SK-N-SH treated with all-trans-retinoic acid at 6 μM for 48 hours (cell line): Measurements from ENCODE around the gene DCT.

Experiments
- ATAC-seq: fragments of 200-7000 bp; cut with Tn5 transposase; 3 replicates; pipeline ENCODE4 v1.9.1; 2020; ENCODE audit warnings: mild to moderate bottlenecking, moderate library complexity
- ARNTL ChIP-seq: fragments of 450-650 bp; formaldehyde crosslinking; IDR thresholded peaks from 2 replicates; pipeline ENCODE4 v1.5.0; 2020; ENCODE audit warnings: low read depth, mild to moderate bottlenecking, moderate library complexity, borderline replicate concordance
- BACH2 ChIP-seq: fragments of 250-450 bp; sonication (Bioruptor Pico); IDR thresholded peaks from 2 replicates; pipeline ENCODE4 v1.9.0; 2021; ENCODE audit warnings: mild to moderate bottlenecking, borderline replicate concordance
- CREB5 ChIP-seq: fragments of 250-450 bp; sonication (Bioruptor Pico); IDR thresholded peaks from 2 replicates; pipeline ENCODE4 v1.5.1; 2020; ENCODE audit warnings: low read depth, mild to moderate bottlenecking, moderate library complexity
- CSDC2 ChIP-seq: fragments of 250-450 bp; sonication (Bioruptor Pico); IDR thresholded peaks from 2 replicates; pipeline ENCODE4 v1.5.0; 2020; ENCODE audit warnings: mild to moderate bottlenecking, moderate library complexity
- CSRNP3 ChIP-seq: fragments of 250-450 bp; sonication (Bioruptor Pico); IDR thresholded peaks from 2 replicates; pipeline ENCODE4 v1.5.1; 2021; ENCODE audit warnings: mild to moderate bottlenecking, moderate library complexity
- ESRRG ChIP-seq: fragments of 250-450 bp; sonication (Bioruptor Pico); IDR thresholded peaks from 2 replicates; pipeline ENCODE4 v1.6.1; 2021; ENCODE audit warnings: mild to moderate bottlenecking
- GLIS3 ChIP-seq: fragments of 250-450 bp; sonication (Bioruptor Pico); IDR thresholded peaks from 2 replicates; pipeline ENCODE4 v1.5.0; 2020; ENCODE audit warnings: mild to moderate bottlenecking, moderate library complexity
- ISL1 ChIP-seq: fragments of 250-450 bp; sonication (Bioruptor Pico); IDR thresholded peaks from 2 replicates; pipeline ENCODE4 v2.1.2; 2022; ENCODE audit warnings: mild to moderate bottlenecking, moderate library complexity
- OSR1 ChIP-seq: fragments of 250-450 bp; sonication (Bioruptor Pico); IDR thresholded peaks from 2 replicates; pipeline ENCODE4 v1.8.0; 2022; ENCODE audit warnings: moderate library complexity, mild to moderate bottlenecking, inconsistent platforms
- PATZ1 ChIP-seq: fragments of 250-450 bp; sonication (Bioruptor Pico); IDR thresholded peaks from 2 replicates; pipeline ENCODE4 v1.8.0; 2020; ENCODE audit warnings: mild to moderate bottlenecking, moderate library complexity, borderline replicate concordance
- POU6F1 ChIP-seq: fragments of 250-450 bp; sonication (Bioruptor Pico); IDR thresholded peaks from 2 replicates; pipeline ENCODE4 v1.8.0; 2021; ENCODE audit warnings: low read depth, mild to moderate bottlenecking, moderate library complexity, borderline replicate concordance
- PPARA ChIP-seq: fragments of 250-450 bp; sonication (Bioruptor Pico); IDR thresholded peaks from 2 replicates; pipeline ENCODE4 v1.5.0; 2020; ENCODE audit warnings: mild to moderate bottlenecking, borderline replicate concordance
- RARB ChIP-seq: fragments of 250-450 bp; sonication (Bioruptor Pico); IDR thresholded peaks from 2 replicates; pipeline ENCODE4 v1.8.0; 2021; ENCODE audit warnings: mild to moderate bottlenecking, moderate library complexity
- SNAI2 ChIP-seq: fragments of 250-450 bp; sonication (Bioruptor Pico); IDR thresholded peaks from 2 replicates; pipeline ENCODE4 v1.5.0; 2020; ENCODE audit warnings: mild to moderate bottlenecking, moderate library complexity
- TCF4 ChIP-seq: fragments of 250-450 bp; sonication (Bioruptor Pico); IDR thresholded peaks from 2 replicates; pipeline ENCODE4 v1.8.0; 2021; ENCODE audit warnings: mild to moderate bottlenecking, moderate library complexity, borderline replicate concordance
- TOX ChIP-seq: fragments of 250-450 bp; sonication (Bioruptor Pico); IDR thresholded peaks from 2 replicates; pipeline ENCODE4 v1.8.0; 2021; ENCODE audit warnings: mild to moderate bottlenecking, moderate library complexity, borderline replicate concordance
- ZC3H10 ChIP-seq: fragments of 250-450 bp; sonication (Bioruptor Pico); IDR thresholded peaks from 2 replicates; pipeline ENCODE4 v1.5.1; 2021; ENCODE audit warnings: mild to moderate bottlenecking, moderate library complexity
- ZFP3 ChIP-seq: fragments of 250-450 bp; sonication (Bioruptor Pico); IDR thresholded peaks from 2 replicates; pipeline ENCODE4 v1.5.0; 2020; ENCODE audit warnings: mild to moderate bottlenecking, moderate library complexity
- ZFP30 ChIP-seq: fragments of 450-650 bp; formaldehyde crosslinking; IDR thresholded peaks from 2 replicates; pipeline ENCODE4 v1.5.0; 2022; ENCODE audit warnings: mild to moderate bottlenecking, moderate library complexity
- ZNF565 ChIP-seq: fragments of 450-650 bp; formaldehyde crosslinking; conservative IDR thresholded peaks from 2 replicates; pipeline ENCODE4 v1.5.0; 2020; ENCODE audit warnings: low read depth, mild to moderate bottlenecking, moderate library complexity
- ZNF70 ChIP-seq: fragments of 450-650 bp; formaldehyde crosslinking; IDR thresholded peaks from 2 replicates; pipeline ENCODE4 v1.5.0; 2020; ENCODE audit warnings: mild to moderate bottlenecking, moderate library complexity
- ZNF8 ChIP-seq: fragments of 450-650 bp; formaldehyde crosslinking; IDR thresholded peaks from 2 replicates; pipeline ENCODE4 v1.5.0; 2020; ENCODE audit warnings: mild to moderate bottlenecking, moderate library complexity

Gene DCT

GRCh38 chr13:94395860-94396259, 83.6 kb downstream of the DCT start:
- ATAC-seq = no peak
- TF ChIP-seq SNAI2 (CRISPR knock-in tag) (no peak), ZC3H10 (CRISPR knock-in tag) (no peak), OSR1 (CRISPR knock-in tag) (no peak), ZNF70 (CRISPR knock-in tag) (no peak), BACH2 (no peak), POU6F1 (no peak), RARB (CRISPR knock-in tag) (no peak), ZNF8 (CRISPR knock-in tag) (no peak), ARNTL (CRISPR knock-in tag) (no peak), ZFP30 (CRISPR knock-in tag) (no peak), GLIS3 (CRISPR knock-in tag) (no peak), TOX (CRISPR knock-in tag) (no peak), CSDC2 (CRISPR knock-in tag) (no peak), ISL1 (CRISPR knock-in tag) (no peak), CREB5 (CRISPR knock-in tag) (no peak), ZFP3 (CRISPR knock-in tag) (no peak)

- ATAC-seq = no peak
- no peak for TF ChIP-seq CSRNP3 (CRISPR knock-in tag)
- no peak for TF ChIP-seq ARNTL (CRISPR knock-in tag)
- no peak for TF ChIP-seq POU6F1
- no peak for TF ChIP-seq CSDC2 (CRISPR knock-in tag)
- no peak for TF ChIP-seq ESRRG (CRISPR knock-in tag)
- TF ChIP-seq ISL1 (CRISPR knock-in tag) = no peak
- no peak for TF ChIP-seq TCF4 (CRISPR knock-in tag)
- TF ChIP-seq ZC3H10 (CRISPR knock-in tag) = no peak
- TF ChIP-seq BACH2 = no peak
- TF ChIP-seq, all 23 proteins: peak for 0
Measured at GRCh38 chr13:94394723-94395122, 84.8 kb downstream of the DCT start.

GRCh38 chr13:94390881-94391280, 88.6 kb downstream of the DCT start:
- ATAC-seq = no peak
- no peak for TF ChIP-seq ZNF8 (CRISPR knock-in tag)
- no peak for TF ChIP-seq TCF4 (CRISPR knock-in tag)
- TF ChIP-seq ISL1 (CRISPR knock-in tag) = no peak
- no peak for TF ChIP-seq ZFP30 (CRISPR knock-in tag)
- TF ChIP-seq ZNF70 (CRISPR knock-in tag) = no peak
- no peak for TF ChIP-seq ZC3H10 (CRISPR knock-in tag)
- TF ChIP-seq GLIS3 (CRISPR knock-in tag) = no peak
- no peak for TF ChIP-seq CSRNP3 (CRISPR knock-in tag)
- no peak for TF ChIP-seq PPARA
- TF ChIP-seq RARB (CRISPR knock-in tag) = no peak
- no peak for TF ChIP-seq PATZ1 (CRISPR knock-in tag)
- TF ChIP-seq ZNF565 (CRISPR knock-in tag) = no peak
- TF ChIP-seq ESRRG (CRISPR knock-in tag) = no peak
- TF ChIP-seq OSR1 (CRISPR knock-in tag) = no peak
